ENCODE results near the gene CEACAM5.
"Not testable (repeated sequence)": the region's sequence is repeated elsewhere in the genome, so short reads cannot be mapped to it uniquely, and the experiment has no call there.

GRCh38 chr19:41709516-41709915 lies 1.1 kb downstream of the CEACAM5 start:
- TF ChIP-seq CTCF (IDR thresholded peaks at IDR 0.05; ENCODE audit: insufficient read depth, low read length, poor library complexity, severe bottlenecking); EZH2phosphoT487 (conservative IDR thresholded peaks at IDR 0.05; ENCODE audit: low read length): not testable (repeated sequence)
